ENCODE measurements around the gene SLC16A8. TPM values are rescaled to one million over a fixed set of nuclear protein-coding genes. Genes with fewer than 3 reads are reported as not detected.
"Not testable (repeated sequence)": the region's sequence is repeated elsewhere in the genome, so short reads cannot be mapped to it uniquely, and the experiment has no call there.

The SLC16A8 gene
- total RNA-seq, 2 experiments from 2014 or later, result 0.17 TPM; not detected in 1

GRCh38 chr22:38040953-38041759, 42.8 kb downstream of the SLC16A8 start:
- no peaks in the 10 kb centered on the region for H3K4me1 Mint-ChIP-seq (ENCODE audit: low read depth)
- H3K9me3 Mint-ChIP-seq, result no peaks in the 10 kb centered on the region
- POLR2A ChIA-PET, result no interaction called here

GRCh38 chr22:38038890-38039812, 44.8 kb downstream of the SLC16A8 start:
- Mint-ChIP-seq H3K27ac (no peak overlapping the region), H3K36me3 (no peaks in the 10 kb centered on the region), H3K4me1 (ENCODE audit: low read depth) (no peaks in the 10 kb centered on the region), H3K4me3 (no peak overlapping the region), H3K9me3 (no peaks in the 10 kb centered on the region), H3K27me3 (no peaks in the 10 kb centered on the region)
- intact Hi-C loops (cut with micrococcal nuclease), result no loop called here
- ChIA-PET CTCF (interaction anchor here (1.6 kb wide), 1 partner anchor 76 kb away, joined by 4 read pairs; no protein-coding TSS in a partner anchor), POLR2A (no interaction called here)
- no peak for DNase-seq

More at GRCh38 chr22:38040953-38041759, 42.8 kb downstream of the SLC16A8 start:
- no peaks in the 10 kb centered on the region for H3K36me3 Mint-ChIP-seq
- CTCF ChIA-PET, result interaction anchor here (1.6 to 3.4 kb wide), 2 partner anchors 11 to 74 kb away, joined by 4 to 15 read pairs; no protein-coding TSS in a partner anchor
- no peak overlapping the region for H3K27ac Mint-ChIP-seq
- DNase-seq, result no peak
- intact Hi-C loops (cut with micrococcal nuclease), result no loop called here
- H3K27me3 Mint-ChIP-seq, result no peaks in the 10 kb centered on the region
- H3K4me3 Mint-ChIP-seq, result no peak overlapping the region

GRCh38 chr22:38038426-38038825, 45.6 kb downstream of the SLC16A8 start:
- DNase-seq, result no peak
- Mint-ChIP-seq H3K27ac (no peak overlapping the region), H3K9me3 (no peaks in the 10 kb centered on the region), H3K36me3 (no peaks in the 10 kb centered on the region), H3K4me3 (no peak overlapping the region), H3K27me3 (no peaks in the 10 kb centered on the region), H3K4me1 (ENCODE audit: low read depth) (no peaks in the 10 kb centered on the region)
- ChIA-PET CTCF (no interaction called here), POLR2A (no interaction called here)
- intact Hi-C loops (cut with micrococcal nuclease), result no loop called here

DNA sequence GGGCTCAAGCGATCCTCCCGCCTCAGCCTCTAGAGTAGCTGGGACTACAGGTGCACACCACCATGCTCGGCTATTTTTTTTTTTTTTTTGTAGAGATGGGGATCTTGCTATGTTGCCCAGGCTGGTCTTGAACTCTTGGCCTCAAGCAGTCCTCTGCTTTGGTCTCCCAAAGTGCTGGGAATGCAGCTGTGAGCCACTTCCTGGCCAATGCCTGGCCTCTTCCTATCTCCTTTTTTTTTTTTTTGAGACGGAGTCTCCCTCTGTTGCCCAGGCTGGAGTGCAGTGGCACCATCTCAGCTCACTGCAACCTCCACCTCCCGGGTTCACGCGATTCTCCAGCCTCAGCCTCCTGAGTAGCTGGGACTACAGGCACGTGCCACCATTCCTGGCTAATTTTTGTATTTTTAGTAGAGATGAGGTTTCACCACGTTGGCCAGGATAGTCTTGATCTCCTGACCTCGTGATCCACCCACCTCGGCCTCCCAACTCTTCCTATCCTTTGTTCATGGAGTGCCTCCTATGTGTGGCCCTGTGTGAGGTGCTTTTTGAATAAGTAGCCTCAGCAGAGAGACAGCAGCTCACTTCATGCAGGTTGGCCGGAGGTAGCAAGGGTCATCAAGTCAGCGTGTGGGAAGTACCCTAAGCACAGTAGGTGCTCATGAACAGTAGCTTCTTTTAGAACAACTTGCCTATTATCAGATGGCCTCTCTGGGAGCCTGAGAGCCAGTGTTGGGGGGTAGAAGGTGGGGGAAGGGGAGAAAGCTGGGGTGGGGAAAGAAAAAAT, 46.4 kb downstream of the SLC16A8 start:
- H3K36me3 Mint-ChIP-seq; POLR2A ChIA-PET; intact Hi-C loops (cut with micrococcal nuclease); H3K4me1 Mint-ChIP-seq (ENCODE audit: low read depth); DNase-seq; H3K27ac Mint-ChIP-seq; H3K4me3 Mint-ChIP-seq; H3K27me3 Mint-ChIP-seq; H3K9me3 Mint-ChIP-seq: not testable (repeated sequence)
- CTCF ChIA-PET, result interaction anchor here (1.4 kb wide), 1 partner anchor 15 kb away, joined by 6 read pairs; no protein-coding TSS in a partner anchor

- Mint-ChIP-seq H3K4me3 (no peak overlapping the region), H3K4me1 (ENCODE audit: low read depth) (no peaks in the 10 kb centered on the region), H3K27me3 (no peaks in the 10 kb centered on the region), H3K27ac (no peak overlapping the region), H3K36me3 (no peaks in the 10 kb centered on the region), H3K9me3 (no peaks in the 10 kb centered on the region)
- ChIA-PET POLR2A (no interaction called here), CTCF (interaction anchor here (1.4 kb wide), 1 partner anchor 16 kb away, joined by 6 read pairs; no protein-coding TSS in a partner anchor)
- intact Hi-C loops (cut with micrococcal nuclease), result no loop called here
- no peak for DNase-seq
Observed at GRCh38 chr22:38036392-38037062, 47.5 kb downstream of the SLC16A8 start.

- H3K4me3 Mint-ChIP-seq, result no peak overlapping the region
- H3K36me3 Mint-ChIP-seq, result no peaks in the 10 kb centered on the region
- POLR2A ChIA-PET, result no interaction called here
- DNase-seq, result no peak
- H3K27ac Mint-ChIP-seq, result no peak overlapping the region
- intact Hi-C loops (cut with micrococcal nuclease), result no loop called here
- no peaks in the 10 kb centered on the region for H3K4me1 Mint-ChIP-seq (ENCODE audit: low read depth)
- no peaks in the 10 kb centered on the region for H3K27me3 Mint-ChIP-seq
- CTCF ChIA-PET, result no interaction called here
- no peaks in the 10 kb centered on the region for H3K9me3 Mint-ChIP-seq
Observed at GRCh38 chr22:38035530-38035885, 48.5 kb downstream of the SLC16A8 start.

- no peak overlapping the region for H3K27ac Mint-ChIP-seq
- ChIA-PET POLR2A (no interaction called here), CTCF (no interaction called here)
- no peaks in the 10 kb centered on the region for H3K36me3 Mint-ChIP-seq
- H3K4me3 Mint-ChIP-seq, result no peak overlapping the region
- no peaks in the 10 kb centered on the region for H3K9me3 Mint-ChIP-seq
- no peaks in the 10 kb centered on the region for H3K4me1 Mint-ChIP-seq (ENCODE audit: low read depth)
- intact Hi-C loops (cut with micrococcal nuclease), result no loop called here
- DNase-seq, result no peak
- no peaks in the 10 kb centered on the region for H3K27me3 Mint-ChIP-seq
Observed at GRCh38 chr22:38034884-38035529, 49.0 kb downstream of the SLC16A8 start.

DNA sequence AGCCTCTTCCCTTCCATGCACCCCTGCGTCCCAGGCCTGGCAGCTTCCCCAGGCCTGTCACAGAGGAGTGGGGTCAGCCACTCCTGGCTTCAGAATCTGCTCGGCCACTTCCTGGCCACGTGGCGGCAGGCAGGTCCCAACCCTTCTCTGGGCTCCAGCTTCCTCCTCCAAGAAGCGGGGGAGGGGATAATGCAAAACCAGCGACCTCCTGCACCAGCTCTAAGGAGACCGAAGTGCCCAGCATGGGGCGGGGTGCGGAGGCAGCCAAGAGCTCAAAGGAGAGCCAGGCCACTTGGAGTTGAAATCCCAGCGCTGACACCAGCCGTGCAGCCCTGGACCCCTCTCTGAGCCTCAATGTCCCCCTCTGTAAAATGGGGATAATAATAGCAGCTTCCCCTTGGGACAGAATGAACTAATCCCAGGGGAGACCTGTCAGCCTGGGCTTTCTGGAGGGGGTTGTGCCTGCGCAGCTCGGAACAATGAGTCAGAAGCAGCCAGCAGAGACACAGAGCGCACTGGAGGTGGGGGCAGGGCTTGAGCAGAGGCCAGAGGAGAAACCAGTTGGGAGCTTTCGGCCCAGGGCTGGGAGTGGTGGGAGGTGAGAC, 49.6 kb downstream of the SLC16A8 start:
- intact Hi-C loops (cut with micrococcal nuclease), result no loop called here
- H3K9me3 Mint-ChIP-seq, result no peaks in the 10 kb centered on the region
- CTCF ChIA-PET, result interaction anchor here (1.2 kb wide), 1 partner anchor 18 kb away, joined by 6 read pairs; no protein-coding TSS in a partner anchor

GRCh38 chr22:38033522-38034277, 50.3 kb downstream of the SLC16A8 start:
- ChIA-PET POLR2A (no interaction called here), CTCF (interaction anchor here (1.2 kb wide), 1 partner anchor 18 kb away, joined by 6 read pairs; no protein-coding TSS in a partner anchor)
- DNase-seq, result no peak
- no peaks in the 10 kb centered on the region for H3K9me3 Mint-ChIP-seq
- no peak overlapping the region for H3K4me3 Mint-ChIP-seq
- intact Hi-C loops (cut with micrococcal nuclease), result no loop called here
- H3K27me3 Mint-ChIP-seq, result no peaks in the 10 kb centered on the region
- no peaks in the 10 kb centered on the region for H3K36me3 Mint-ChIP-seq
- no peak overlapping the region for H3K27ac Mint-ChIP-seq
- no peaks in the 10 kb centered on the region for H3K4me1 Mint-ChIP-seq (ENCODE audit: low read depth)

More for the DNA sequence above, 49.6 kb downstream of the SLC16A8 start:
- H3K27me3 Mint-ChIP-seq, result no peaks in the 10 kb centered on the region
- H3K27ac Mint-ChIP-seq, result no peak overlapping the region
- no peaks in the 10 kb centered on the region for H3K36me3 Mint-ChIP-seq
- no peak overlapping the region for H3K4me3 Mint-ChIP-seq
- no peaks in the 10 kb centered on the region for H3K4me1 Mint-ChIP-seq (ENCODE audit: low read depth)
- no peak for DNase-seq
- POLR2A ChIA-PET, result no interaction called here

DNA sequence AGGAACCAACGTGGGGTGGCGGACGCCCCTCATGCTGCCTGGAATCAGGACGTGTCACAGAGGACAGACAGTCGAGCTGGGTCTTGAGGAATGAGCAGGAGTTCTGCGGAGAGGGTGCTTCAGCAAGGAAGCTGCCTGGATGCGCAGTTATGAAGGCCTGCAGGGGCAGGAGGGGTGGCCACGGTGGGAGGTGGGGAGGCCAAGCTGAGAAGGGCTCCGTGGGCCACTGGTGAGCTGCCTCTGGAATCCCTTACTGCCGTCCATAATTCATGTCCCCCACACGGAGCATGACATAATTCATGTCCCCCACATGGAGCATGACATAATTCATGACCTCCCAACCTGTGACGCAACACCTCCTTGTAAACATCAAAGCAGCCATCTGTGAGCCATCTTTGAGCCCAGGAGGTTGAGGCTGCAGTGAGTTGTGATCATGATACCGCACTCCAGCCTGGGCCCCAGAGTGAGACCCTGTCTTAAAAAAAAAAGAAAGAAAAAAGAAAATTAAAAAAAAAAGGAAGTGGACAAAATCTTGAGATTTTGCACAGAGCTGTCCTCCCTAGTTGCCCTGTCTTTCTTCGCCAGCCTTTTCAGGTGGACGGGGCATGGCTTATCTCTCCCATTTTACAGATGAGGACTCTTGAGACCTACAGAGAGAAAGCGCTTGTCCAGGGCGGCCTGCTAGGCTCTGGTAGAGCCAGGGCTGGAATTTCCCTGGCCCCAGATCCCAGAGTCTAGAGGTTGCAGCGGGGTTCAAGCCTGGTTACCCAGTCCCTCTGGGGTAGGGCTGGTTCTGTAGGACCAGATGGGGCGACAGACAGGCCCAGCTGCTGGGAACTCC, 51.1 kb downstream of the SLC16A8 start:
- no peak overlapping the region for H3K4me3 Mint-ChIP-seq

More for the DNA sequence above, 51.1 kb downstream of the SLC16A8 start:
- CTCF ChIA-PET, result interaction anchor here (1.2 kb wide), 1 partner anchor 19 kb away, joined by 6 read pairs; no protein-coding TSS in a partner anchor
- no peaks in the 10 kb centered on the region for H3K36me3 Mint-ChIP-seq
- intact Hi-C loops (cut with micrococcal nuclease), result no loop called here
- H3K27me3 Mint-ChIP-seq, result no peaks in the 10 kb centered on the region
- no peak overlapping the region for H3K27ac Mint-ChIP-seq
- DNase-seq, result no peak
- H3K9me3 Mint-ChIP-seq, result no peaks in the 10 kb centered on the region
- POLR2A ChIA-PET, result interaction anchor here (0.6 kb wide), 1 partner anchor 387 kb away, joined by 3 read pairs; no protein-coding TSS in a partner anchor
- H3K4me1 Mint-ChIP-seq (ENCODE audit: low read depth), result no peaks in the 10 kb centered on the region
